GM19035 (cell line): Measurements from ENCODE around the gene STX11.

Experiments
- ATAC-seq: cut with Tn5 transposase; IDR thresholded peaks from one replicate; pipeline ENCODE4 v1.9.1; 2021; ENCODE audit not compliant: unreplicated experiment

The STX11 gene

GRCh38 chr6:144140867-144141266, 9.4 kb upstream of the STX11 start:
- ATAC-seq, result peak; percentile 83

- ATAC-seq, result no peak
Measured at GRCh38 chr6:144141470-144141869, 8.8 kb upstream of the STX11 start.

DNA sequence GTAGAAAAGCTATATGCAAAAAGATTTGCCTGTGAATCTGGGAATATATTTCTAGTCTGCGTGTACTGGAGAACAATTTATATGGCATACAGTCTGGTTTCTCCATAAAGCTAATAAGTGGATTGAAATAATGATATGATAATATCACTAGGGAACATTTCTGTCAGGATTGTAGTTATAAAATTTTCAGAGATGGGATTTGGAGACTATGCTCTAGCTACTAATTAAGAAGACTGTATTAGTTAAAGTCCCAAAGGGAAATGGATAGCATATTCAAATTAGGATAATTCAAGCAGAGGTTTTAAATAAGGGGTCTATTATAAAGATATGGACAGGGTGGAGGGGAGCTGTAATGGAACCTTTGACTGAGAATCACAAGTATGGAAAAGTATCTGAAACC, 7.2 kb upstream of the STX11 start:
- no peak for ATAC-seq

- ATAC-seq, result no peak
Measured at GRCh38 chr6:144143878-144144277, 6.4 kb upstream of the STX11 start.

- ATAC-seq, result no peak
Measured at GRCh38 chr6:144144996-144145395, 5.3 kb upstream of the STX11 start.

GRCh38 chr6:144145541-144145940, 4.8 kb upstream of the STX11 start:
- no peak for ATAC-seq

DNA sequence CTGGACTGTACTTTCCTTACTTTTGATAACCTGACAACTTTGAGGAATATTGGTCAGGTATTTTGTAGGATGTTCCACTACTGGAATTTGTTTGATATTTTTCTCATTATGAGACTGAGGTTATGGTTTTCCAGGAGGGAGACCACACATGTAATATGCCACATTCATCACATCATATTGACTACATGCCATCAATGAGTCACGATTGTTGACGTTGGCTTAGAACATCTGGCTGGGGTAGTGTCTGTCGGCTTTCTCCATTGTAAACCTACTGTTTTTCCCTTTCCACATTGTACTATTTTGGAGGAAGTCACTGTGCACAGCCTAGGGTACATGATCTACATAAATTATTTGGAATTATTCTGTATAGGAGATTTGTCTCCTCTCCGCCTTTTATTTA, 1.4 kb upstream of the STX11 start:
- ATAC-seq, result no peak

DNA sequence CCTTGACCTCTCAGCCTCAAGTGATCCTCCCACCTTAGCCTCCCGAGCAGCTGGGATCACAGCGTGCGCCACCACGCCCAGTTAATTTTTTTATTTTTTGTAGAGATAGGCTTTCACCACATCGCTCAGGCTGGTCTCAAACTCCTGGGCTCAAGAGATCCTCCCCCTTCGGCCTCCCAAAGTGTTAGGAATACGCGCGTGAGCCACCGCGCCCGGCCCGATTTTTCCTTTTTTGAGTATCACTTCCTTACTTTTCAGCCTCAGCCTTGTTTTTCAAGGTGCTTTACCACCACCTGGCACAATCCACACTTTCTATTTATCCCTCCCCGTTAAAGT, 791 bp upstream of the STX11 start:
- no peak for ATAC-seq

DNA sequence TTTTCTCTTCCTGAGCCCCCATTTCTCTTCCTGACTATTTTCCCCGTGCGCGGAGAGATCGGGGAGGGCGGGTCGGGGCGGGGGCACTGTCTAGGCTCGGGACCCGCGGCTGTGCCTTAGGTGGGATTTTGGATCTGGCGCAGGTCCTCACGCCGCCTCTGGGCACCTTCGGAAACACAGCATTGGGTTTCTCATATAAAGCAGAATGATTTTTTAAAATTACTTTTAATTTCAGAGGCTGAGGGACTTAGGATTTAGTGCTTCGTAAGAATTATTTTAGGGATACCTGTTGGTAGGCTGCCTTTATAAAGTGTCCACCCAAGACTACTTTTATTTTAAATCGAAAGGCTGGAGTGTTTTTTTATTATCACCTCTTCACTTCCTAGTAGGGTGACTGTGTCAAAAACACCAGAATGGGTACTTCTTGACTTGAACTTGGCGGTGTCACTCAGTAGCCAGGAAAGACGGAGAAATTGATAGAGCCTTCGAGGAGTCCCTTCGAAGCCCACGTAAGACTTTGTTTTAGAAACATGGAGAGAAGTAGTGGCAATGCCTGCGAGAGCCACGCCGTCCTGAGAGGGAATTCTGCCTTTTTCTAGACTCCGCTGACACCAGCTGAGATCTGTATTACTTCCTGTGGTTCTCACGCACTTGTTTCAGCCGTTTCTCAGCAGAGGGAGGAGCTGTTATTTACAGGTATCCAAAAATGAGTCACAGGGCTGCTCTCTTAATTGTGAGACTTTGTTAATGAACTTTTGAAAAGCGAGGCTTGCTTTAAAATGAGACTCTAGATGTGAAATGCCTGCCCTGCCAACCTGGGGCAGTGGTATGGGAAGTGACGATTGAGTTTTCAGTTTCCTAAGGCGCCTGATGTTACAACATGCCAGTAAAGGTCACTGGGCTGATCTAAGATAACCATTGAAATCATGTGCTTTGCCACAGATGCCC, 667 bp downstream of the STX11 start:
- ATAC-seq, result peak; percentile 58

- ATAC-seq, result no peak
Measured at GRCh38 chr6:144152334-144152900, 2.1 kb downstream of the STX11 start.

DNA sequence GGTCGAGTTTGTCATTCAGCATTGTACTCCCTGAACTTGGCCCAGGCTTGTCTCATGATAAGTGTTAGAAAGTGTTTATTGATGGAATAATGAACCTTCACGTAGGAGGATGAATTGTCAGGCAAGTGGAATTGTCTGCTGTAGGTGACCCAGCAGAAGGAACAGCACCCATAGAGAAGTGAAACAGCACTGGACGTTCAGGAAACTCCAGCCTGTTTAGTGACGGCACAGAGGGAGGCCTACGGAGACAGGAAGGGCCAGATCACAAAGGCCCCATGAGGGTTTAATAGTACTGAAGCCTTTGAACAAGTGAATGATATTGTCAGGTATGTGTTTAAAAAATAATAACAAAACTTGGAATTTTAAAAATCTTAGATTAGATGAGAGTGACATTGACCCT, 2.9 kb downstream of the STX11 start:
- no peak for ATAC-seq

DNA sequence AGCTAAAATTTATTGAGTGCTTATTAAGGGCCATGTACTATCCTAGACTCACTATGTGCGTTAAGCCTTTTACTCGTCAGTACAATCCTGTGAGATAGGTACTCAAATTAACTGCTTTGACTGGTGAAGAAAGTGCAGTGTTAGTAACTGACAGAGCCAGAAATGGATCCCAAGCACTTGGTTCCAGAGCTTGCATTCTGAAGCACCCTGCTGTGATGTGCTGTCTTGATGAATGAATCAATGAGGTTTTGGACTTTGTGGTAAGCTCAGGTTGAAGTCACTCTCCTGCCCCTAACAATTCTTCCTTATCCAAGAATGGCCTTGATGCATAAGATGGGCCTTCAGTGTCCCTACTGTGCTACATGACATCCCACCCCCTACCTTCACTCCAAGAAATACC, 3.7 kb downstream of the STX11 start:
- no peak for ATAC-seq

- peak; percentile 41 for ATAC-seq
Measured at GRCh38 chr6:144155529-144155928, 5.2 kb downstream of the STX11 start.

DNA sequence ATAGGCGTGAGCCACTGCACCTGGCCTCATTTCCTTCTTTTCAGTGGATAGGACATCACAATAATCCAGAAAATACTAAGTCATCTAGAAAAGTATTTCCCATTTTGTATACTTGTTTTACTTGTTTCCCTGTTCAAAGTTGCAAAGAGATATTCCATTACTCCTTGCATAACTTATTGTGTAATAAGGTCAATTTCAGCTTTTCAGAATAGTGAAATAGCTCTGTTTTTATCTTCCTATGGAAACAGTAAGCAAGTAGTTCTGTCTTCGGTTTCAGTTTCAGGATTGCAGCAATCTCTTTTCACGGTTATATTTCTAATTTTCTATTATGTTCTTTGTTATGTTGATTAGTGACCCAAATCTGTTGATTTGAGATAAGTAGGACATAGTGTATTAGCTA, 6.0 kb downstream of the STX11 start:
- ATAC-seq, result no peak

DNA sequence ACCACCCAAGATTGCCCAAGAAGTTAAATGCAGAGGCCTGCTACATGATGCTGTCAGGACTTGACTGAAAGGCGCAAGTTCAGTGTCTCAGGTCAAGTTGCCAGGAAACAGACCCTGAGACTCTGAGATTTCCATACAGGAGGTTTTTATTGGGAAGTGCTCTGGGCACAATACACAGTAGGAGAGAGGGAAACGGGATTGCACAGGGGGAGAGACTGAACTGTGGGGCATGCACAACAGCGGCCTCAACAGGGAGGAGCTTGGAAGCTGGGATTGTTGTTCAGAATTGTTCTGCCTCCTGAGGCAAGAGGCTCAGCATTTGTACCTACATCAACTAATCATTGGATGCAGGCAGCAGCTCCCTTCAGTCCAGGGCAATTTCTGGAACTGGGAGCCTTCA, 6.7 kb downstream of the STX11 start:
- ATAC-seq, result no peak

GRCh38 chr6:144158133-144158532, 7.8 kb downstream of the STX11 start:
- no peak for ATAC-seq

DNA sequence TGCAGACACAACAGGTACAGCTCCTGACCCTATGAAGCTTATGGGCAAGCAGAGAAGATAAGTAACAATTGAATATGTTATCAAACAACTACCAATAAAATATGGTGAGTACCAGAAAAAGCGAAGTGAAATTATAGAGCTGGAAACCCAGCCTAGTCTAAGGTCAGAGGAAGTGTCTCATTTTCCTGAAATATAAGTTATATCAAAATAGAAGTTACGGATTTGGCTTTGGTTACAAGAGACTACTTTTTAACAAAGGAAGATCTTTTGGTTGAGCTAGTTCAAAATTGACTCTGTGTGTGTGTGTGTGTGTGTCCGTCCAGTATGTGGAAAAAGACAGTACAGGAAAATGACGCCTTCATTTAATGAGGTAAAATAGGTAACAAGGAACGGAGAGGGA, 8.9 kb downstream of the STX11 start:
- no peak for ATAC-seq

- no peak for ATAC-seq
Measured at GRCh38 chr6:144159742-144160141, 9.4 kb downstream of the STX11 start.

DNA sequence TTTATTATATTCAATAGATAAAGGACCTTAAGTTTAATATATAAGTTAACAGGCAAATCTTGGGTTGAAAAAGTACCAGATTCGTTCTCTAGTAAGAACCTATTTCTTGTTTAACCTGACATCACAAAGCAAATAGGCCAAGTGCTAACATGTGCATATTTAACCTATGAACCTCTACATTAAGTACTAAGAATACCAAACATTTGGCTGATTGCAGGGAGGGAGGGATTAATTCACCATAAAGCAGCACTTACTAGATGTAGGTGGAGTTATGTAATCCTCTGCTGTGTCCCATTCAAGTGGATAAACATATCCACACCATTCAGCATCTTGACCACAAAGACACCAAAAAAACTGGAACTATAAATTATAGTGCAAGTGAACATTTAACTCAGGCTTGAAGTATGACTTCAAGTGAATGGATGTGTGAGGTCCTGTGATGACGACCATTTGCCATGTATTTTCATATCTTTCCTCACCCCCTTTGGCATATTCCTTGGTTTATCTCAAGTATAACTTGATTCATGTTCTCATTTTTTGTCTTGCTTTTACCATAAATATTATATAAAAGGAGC, 10.2 kb downstream of the STX11 start:
- no peak for ATAC-seq

DNA sequence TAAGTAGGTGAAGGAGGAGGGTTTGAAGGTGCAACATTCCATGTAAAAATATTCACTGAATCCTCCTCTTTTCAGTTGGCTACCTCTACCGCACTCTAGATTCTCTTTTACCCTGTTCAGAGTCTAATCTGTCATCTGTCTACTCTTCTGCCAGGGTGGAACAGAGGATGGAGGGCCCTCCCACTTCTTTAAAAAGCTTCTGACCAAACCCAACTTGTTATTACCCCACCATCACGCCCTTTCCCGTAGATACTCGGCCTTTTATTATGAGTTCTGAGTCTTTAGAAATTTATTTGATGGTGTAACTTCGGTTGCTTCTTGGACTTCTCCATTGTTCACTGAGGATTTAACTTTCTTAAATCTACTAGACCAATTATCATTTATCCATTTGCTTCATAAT, 11.7 kb downstream of the STX11 start:
- ATAC-seq, result no peak

DNA sequence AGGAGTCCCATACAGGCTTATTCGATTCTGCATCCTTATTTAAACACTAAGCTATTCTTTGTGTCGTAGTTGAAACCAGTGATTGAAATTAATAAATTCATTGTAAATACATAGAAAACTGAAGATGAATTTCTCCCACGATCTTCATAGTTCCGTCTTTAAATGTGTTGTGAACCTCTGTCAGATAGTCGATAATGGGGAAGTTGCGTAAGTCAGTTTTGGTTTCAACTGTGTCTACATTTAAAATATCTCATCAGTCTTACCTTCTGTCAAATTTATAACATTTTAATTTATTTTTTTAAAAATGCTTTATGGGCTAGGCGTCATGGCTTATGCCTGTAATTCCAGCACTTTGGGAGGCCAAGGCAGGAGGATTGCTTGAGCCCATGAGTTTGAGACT, 12.7 kb downstream of the STX11 start:
- ATAC-seq, result peak; percentile 75

- ATAC-seq, result no peak
Measured at GRCh38 chr6:144165784-144166183, 15.5 kb downstream of the STX11 start.
